Activated CD4-positive, alpha-beta T cell treated with anti-CD3 and anti-CD28 coated beads for 36 hours (primary cell): ENCODE measurements around the gene RAPGEF2. TPM values are rescaled to one million over a fixed set of nuclear protein-coding genes. Genes with fewer than 3 reads are reported as not detected.

Source experiments
- ATAC-seq: fragments of 200-7000 bp; cut with Tn5 transposase; one replicate; pipeline ENCODE4 v1.10.0; 2021; ENCODE audit warnings: mild to moderate bottlenecking, moderate library complexity
- CTCF ChIA-PET: fragments of 350-600 bp; sonication (Branson Sonifier 250); formaldehyde crosslinking; loops from one replicate; lab custom pipeline; 2021; ENCODE audit warnings: antibody characterized with exemption; lab: Charles Lee
- POLR2A ChIA-PET: fragments of 350-600 bp; sonication (Branson Sonifier 250); formaldehyde crosslinking; loops from one replicate; lab custom pipeline; 2021; ENCODE audit warnings: antibody characterized with exemption, inconsistent platforms; lab: Charles Lee
- DNase-seq: peaks from one replicate; pipeline ENCODE4 v3.0.0-alpha.2; 2020
- H3K27ac Mint-ChIP-seq: one replicate; pipeline ENCODE4 v1.8.0; 2021; ENCODE audit warnings: mixed read lengths
- H3K27me3 Mint-ChIP-seq: one replicate; pipeline ENCODE4 v1.8.0; 2021; ENCODE audit warnings: mixed read lengths
- H3K36me3 Mint-ChIP-seq: one replicate; pipeline ENCODE4 v1.8.0; 2021; ENCODE audit warnings: low read depth, mixed read lengths
- H3K4me1 Mint-ChIP-seq: one replicate; pipeline ENCODE4 v1.8.0; 2021; ENCODE audit warnings: mixed read lengths
- H3K4me3 Mint-ChIP-seq: one replicate; pipeline ENCODE4 v1.8.0; 2021; ENCODE audit warnings: mild to moderate bottlenecking, moderate library complexity, mixed read lengths
- H3K9me3 Mint-ChIP-seq: one replicate; pipeline ENCODE4 v1.8.0; 2021; ENCODE audit warnings: low read depth, mixed read lengths
- intact Hi-C, 2 experiments: fragments of 100-400 bp; cut with DNase I in 1 of 2; cut with micrococcal nuclease in 1 of 2; formaldehyde crosslinking; loops; one replicate each; pipeline versions ENCODE4 v1.14.2 to v1.15.1; 2022 to 2024; cut with DNase I, micrococcal nuclease
- total RNA-seq, 2 experiments: library from RNA; stranded (reverse); gene quantifications; one replicate each; pipeline ENCODE4 v1.2.3, GENCODE V29; 2021

Gene RAPGEF2
- total RNA-seq, 2 experiments from 2014 or later: 18.5 to 20.2 TPM

DNA sequence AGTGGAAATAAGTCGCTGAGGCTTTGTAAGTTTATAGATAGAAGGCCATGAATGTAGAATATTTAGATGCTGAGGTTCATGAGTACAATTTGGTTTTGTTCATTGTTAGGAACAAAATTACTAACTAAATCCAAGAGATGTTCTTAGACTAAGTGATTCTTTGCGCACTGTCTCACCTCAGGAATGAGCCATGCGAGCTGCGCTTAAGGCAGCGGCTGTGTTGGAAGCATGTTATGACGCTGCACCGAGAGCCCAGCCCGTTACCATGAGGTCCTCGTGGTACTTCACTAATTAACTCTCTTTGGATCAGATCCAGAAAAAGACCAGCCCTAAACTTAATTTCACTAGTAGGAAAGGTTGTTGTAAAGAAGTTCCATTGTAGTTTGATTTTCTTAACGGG lies 166.2 kb downstream of the RAPGEF2 start:
- CTCF ChIA-PET: no interaction called here
- POLR2A ChIA-PET: no interaction called here
- Mint-ChIP-seq H3K9me3 (no peaks in the 10 kb centered on the region), H3K27me3 (no peaks in the 10 kb centered on the region), H3K4me1 (peaks cover 9% of the 10 kb centered on the region), H3K36me3 (peaks cover 2% of the 10 kb centered on the region), H3K27ac (no peak overlapping the region), H3K4me3 (no peak overlapping the region)
- DNase-seq: no peak
- ATAC-seq: no peak
- intact Hi-C loops: no loop called here

DNA sequence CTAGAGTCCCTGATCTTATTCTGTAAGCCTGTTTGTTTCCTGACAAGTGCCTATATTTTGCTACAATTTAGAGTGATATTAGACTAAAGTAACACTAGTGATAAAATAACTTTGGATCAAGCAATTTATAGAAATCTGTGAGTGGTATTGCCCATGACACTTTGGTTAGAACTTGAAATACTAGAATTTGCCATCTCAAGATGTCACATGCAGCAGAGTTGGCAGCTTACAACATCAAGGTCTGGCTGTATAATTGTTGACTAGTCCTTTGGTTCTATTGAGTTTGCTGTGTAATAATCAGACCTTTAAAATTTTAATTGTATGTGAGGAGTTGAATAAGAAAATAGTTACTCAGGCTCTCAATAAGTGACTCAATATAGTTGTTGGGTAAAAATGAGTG lies 167.1 kb downstream of the RAPGEF2 start:
- ChIA-PET CTCF (interaction anchor here (0.8 to 1.0 kb wide), 2 partner anchors 75 to 78 kb away, joined by 3 read pairs; no protein-coding TSS in a partner anchor), POLR2A (no interaction called here)
- no peaks in the 10 kb centered on the region for H3K9me3 Mint-ChIP-seq
- no peaks in the 10 kb centered on the region for H3K27me3 Mint-ChIP-seq
- H3K36me3 Mint-ChIP-seq: peaks cover 2% of the 10 kb centered on the region
- DNase-seq (no peak), ATAC-seq (no peak)
- no peak overlapping the region for H3K4me3 Mint-ChIP-seq
- H3K4me1 Mint-ChIP-seq: peaks cover 9% of the 10 kb centered on the region
- intact Hi-C loops: no loop called here
- H3K27ac Mint-ChIP-seq: no peak overlapping the region

DNA sequence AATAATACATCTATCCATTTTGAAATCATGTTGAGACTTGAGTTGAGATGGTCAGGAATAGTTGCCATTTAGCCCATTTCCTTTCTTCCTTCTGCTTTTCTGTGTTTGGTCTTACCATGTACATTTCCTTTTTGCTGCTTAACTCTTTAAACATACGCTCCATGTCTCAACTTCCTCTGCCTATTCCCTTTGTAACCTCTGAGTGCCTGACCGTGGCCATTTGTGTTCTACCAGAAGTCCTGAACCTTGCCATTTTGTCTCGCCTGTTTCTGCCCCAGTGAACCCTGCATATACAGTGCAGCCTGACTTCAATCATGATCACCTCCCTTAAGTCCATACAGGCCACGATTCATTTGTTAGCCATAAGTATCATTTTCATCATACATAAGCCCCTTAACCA lies 169.0 kb downstream of the RAPGEF2 start:
- peaks cover 9% of the 10 kb centered on the region for H3K4me1 Mint-ChIP-seq
- CTCF ChIA-PET: interaction anchor here (1.0 kb wide), 1 partner anchor 29 kb away, joined by 3 read pairs; no protein-coding TSS in a partner anchor
- ATAC-seq (no peak), DNase-seq (no peak)
- H3K27me3 Mint-ChIP-seq: no peaks in the 10 kb centered on the region
- H3K4me3 Mint-ChIP-seq: no peak overlapping the region
- intact Hi-C loops: no loop called here
- peaks cover 2% of the 10 kb centered on the region for H3K9me3 Mint-ChIP-seq
- POLR2A ChIA-PET: no interaction called here
- no peak overlapping the region for H3K27ac Mint-ChIP-seq
- H3K36me3 Mint-ChIP-seq: peaks cover 3% of the 10 kb centered on the region

DNA sequence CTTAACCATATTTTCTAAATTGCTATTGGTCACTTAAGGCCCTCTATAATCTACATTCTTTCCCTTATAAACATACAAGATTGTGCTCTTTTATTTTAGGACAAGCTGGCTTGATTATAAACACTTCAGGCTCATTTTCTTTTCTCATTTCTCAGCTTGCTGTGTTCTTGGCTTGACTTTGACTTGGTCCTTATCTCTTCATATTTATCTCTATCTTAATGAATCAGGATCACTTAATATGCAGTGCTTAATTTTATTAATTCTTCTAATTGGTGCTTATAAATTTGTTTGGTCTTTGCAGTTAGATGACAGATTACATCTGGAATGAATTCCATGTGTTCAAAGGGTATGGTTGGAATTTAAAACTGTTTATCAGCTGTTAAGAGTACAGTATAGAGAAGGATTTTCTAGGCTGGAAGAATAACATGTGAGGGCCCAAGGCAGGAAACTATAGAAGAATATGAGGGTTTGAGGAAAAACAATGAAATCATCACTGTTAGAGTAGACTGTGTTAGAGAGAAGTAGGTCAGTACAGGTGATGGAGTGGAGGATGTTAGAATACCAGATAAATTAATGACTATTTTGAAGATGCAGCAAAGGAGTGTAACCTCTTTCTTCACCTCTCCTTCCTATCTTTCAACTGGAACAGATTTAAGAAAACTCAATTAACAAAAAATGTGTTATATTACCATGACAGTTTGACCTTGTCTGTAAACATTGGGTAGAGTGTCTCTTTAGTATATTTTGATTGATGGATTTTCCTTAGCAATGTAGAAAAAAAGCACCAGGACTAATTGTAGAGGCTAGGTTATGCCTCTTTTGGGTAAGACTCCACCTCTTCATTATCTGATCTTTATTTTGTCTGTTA lies 169.6 kb downstream of the RAPGEF2 start:
- ChIA-PET CTCF (no interaction called here), POLR2A (no interaction called here)
- ATAC-seq (no peak), DNase-seq (no peak)
- Mint-ChIP-seq H3K27ac (no peak overlapping the region), H3K27me3 (no peaks in the 10 kb centered on the region), H3K9me3 (peaks cover 2% of the 10 kb centered on the region), H3K36me3 (peaks cover 5% of the 10 kb centered on the region), H3K4me3 (no peak overlapping the region), H3K4me1 (peaks cover 9% of the 10 kb centered on the region)
- intact Hi-C loops: no loop called here

DNA sequence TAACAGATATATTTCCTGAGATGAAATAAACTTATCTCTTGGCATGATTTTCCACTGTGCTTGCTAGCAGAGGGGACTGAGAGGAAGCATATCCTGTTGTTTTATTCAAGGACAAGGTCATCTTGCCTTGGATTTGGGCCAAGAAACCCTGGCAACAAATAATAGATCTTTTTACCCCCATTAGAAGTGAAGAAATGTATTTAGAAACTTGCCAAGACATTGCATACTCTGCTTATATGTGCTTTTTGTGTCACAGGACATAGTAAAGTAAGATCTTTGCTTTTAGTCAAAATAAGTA lies 170.2 kb downstream of the RAPGEF2 start:
- H3K36me3 Mint-ChIP-seq: peaks cover 9% of the 10 kb centered on the region
- no peak overlapping the region for H3K27ac Mint-ChIP-seq
- DNase-seq (no peak), ATAC-seq (no peak)
- no peaks in the 10 kb centered on the region for H3K27me3 Mint-ChIP-seq
- intact Hi-C loops: no loop called here
- POLR2A ChIA-PET: no interaction called here
- H3K9me3 Mint-ChIP-seq: peaks cover 2% of the 10 kb centered on the region
- CTCF ChIA-PET: no interaction called here
- no peak overlapping the region for H3K4me3 Mint-ChIP-seq
- peaks cover 11% of the 10 kb centered on the region for H3K4me1 Mint-ChIP-seq

DNA sequence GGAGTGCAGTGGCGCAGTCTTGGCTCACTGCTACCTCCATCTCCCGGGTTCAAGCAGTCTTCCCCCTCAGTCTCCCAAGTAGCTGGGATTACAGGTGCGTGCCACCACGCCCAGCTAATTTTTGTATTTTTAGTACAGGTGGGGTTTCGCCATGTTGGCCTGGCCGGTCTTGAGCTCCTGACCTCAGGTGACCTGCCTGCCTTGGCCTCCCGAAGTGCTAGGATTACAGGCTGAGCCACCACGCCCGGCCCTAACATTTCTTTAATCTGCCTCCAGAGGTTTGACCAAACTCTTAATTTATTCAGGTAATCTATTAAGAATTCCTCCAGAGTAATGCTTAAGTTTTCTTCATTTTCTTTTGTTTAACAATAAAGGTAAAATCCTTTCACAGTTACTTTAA lies 171.0 kb downstream of the RAPGEF2 start:
- Mint-ChIP-seq H3K4me1 (peaks cover 13% of the 10 kb centered on the region), H3K36me3 (peaks cover 12% of the 10 kb centered on the region), H3K9me3 (peaks cover 2% of the 10 kb centered on the region), H3K27me3 (no peaks in the 10 kb centered on the region), H3K27ac (no peak overlapping the region), H3K4me3 (no peak overlapping the region)
- ChIA-PET CTCF (no interaction called here), POLR2A (no interaction called here)
- DNase-seq (no peak), ATAC-seq (no peak)
- intact Hi-C loops: no loop called here

DNA sequence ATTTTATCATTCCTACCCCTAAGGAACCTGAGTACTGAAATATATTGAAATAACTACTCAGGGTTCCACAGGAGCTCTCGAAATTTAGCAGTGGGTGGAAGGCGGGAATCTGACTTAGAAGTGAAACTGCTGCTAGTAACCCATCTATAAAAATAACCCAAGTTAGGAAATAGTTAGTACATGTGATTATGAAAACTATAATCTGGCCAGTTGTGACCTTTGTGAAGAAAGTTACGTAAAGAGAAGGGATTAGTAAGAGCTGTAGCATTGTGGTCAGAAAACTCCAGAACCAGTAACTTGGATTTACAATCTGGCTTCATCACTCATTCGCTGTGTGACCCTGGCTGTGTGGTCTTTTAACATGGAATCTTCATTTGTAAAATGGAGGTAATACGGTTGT lies 175.5 kb downstream of the RAPGEF2 start:
- H3K27ac Mint-ChIP-seq: no peak overlapping the region
- ATAC-seq (no peak), DNase-seq (no peak)
- CTCF ChIA-PET: interaction anchor here (0.6 to 0.7 kb wide), 2 partner anchors 39 to 102 kb away, joined by 3 read pairs; no protein-coding TSS in a partner anchor
- intact Hi-C loops: no loop called here
- POLR2A ChIA-PET: no interaction called here
- no peaks in the 10 kb centered on the region for H3K27me3 Mint-ChIP-seq
- H3K4me3 Mint-ChIP-seq: no peak overlapping the region
- H3K9me3 Mint-ChIP-seq: peaks cover 2% of the 10 kb centered on the region
- peaks cover 20% of the 10 kb centered on the region for H3K36me3 Mint-ChIP-seq
- peaks cover 4% of the 10 kb centered on the region for H3K4me1 Mint-ChIP-seq

DNA sequence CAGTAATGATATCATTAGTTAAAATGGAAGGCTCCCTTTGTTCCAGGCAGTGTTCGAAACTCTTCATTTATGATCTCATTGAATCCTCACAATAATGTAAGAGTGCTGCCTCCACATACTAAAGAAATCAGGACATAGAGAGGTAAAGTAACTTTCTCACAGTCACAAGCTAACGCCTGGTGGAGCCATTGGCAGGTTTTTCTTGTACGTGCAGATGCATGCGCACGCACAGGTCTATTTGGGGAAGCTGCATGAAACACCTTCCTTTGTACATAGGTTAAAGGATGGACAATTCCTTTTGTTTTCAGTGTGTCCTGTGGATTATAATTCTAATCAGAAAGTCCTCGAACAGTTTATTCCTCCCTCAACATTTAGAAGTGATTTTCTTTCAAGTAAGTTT lies 176.2 kb downstream of the RAPGEF2 start:
- DNase-seq (no peak), ATAC-seq (no peak)
- intact Hi-C loops: no loop called here
- ChIA-PET POLR2A (no interaction called here), CTCF (interaction anchor here (0.6 kb wide), 1 partner anchor 39 kb away, joined by 3 read pairs; no protein-coding TSS in a partner anchor)
- peaks cover 20% of the 10 kb centered on the region for H3K36me3 Mint-ChIP-seq
- H3K27ac Mint-ChIP-seq: no peak overlapping the region
- H3K27me3 Mint-ChIP-seq: no peaks in the 10 kb centered on the region
- peaks cover 4% of the 10 kb centered on the region for H3K4me1 Mint-ChIP-seq
- H3K4me3 Mint-ChIP-seq: no peak overlapping the region
- H3K9me3 Mint-ChIP-seq: peaks cover 2% of the 10 kb centered on the region

DNA sequence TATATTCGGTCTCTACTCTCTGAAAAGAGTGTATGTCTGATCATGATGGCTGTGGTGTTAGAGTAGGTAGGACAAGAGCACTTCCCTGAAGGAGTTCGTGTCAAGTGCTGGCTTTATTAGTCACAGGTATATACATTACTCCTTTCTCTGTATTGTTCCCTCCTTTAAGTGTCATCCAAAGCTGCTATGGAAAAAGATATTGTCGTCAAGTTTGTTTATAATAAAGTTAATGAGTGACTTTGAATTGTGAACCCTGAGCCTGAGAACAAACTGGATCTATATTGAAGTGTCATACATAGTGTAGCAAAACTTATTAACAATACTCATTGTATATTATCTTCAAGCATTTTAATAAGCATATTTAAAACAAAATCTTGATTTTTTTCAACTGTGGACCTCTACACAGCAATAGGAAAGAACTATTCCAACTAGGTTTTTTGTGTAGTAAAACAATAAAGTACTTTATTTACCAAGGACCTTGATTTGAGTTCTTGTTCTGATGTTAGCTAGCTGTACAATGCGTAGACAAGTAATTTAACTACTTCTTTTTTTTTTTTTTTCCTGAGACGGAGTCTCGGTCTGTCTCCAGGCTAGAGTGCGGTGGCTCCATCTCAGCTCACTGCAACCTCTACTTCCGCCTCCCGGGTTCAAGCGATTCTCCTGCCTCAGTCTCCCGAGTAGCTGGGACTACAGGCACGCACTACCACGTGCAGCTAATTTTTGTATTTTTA lies 177.7 kb downstream of the RAPGEF2 start:
- H3K27me3 Mint-ChIP-seq: no peaks in the 10 kb centered on the region
- H3K4me3 Mint-ChIP-seq: no peak overlapping the region
- ChIA-PET CTCF (no interaction called here), POLR2A (interaction anchor here (0.6 kb wide), 1 partner anchor 947 kb away, joined by 8 read pairs; no protein-coding TSS in a partner anchor)
- ATAC-seq (no peak), DNase-seq (no peak)
- H3K36me3 Mint-ChIP-seq: peaks cover 20% of the 10 kb centered on the region
- H3K9me3 Mint-ChIP-seq: peaks cover 2% of the 10 kb centered on the region
- H3K4me1 Mint-ChIP-seq: peaks cover 4% of the 10 kb centered on the region
- H3K27ac Mint-ChIP-seq: no peak overlapping the region
- intact Hi-C loops: no loop called here

DNA sequence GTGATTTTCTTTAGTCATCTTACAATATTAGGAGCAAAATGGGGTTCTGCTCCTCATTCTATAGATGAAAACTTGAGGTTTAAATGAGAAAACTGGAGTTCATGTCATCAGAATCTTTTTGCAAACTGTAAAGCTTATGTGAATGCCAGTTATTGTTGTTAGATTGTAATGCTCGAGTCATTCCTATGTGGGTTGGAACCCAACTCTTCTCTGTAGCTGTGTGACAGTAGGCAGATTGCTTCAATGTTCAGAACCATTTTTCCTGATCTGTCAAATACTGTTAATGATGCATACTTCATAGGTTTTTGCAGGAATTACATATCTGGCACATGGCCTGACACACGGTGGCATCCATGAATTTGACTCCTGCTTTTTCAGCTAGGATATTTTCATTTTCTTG lies 178.9 kb downstream of the RAPGEF2 start:
- Mint-ChIP-seq H3K9me3 (no peaks in the 10 kb centered on the region), H3K27me3 (no peaks in the 10 kb centered on the region), H3K4me3 (no peak overlapping the region), H3K27ac (no peak overlapping the region), H3K36me3 (peaks cover 20% of the 10 kb centered on the region), H3K4me1 (peaks cover 4% of the 10 kb centered on the region)
- no peak for ATAC-seq
- POLR2A ChIA-PET: no interaction called here
- intact Hi-C loops: no loop called here
- CTCF ChIA-PET: interaction anchor here (0.9 to 1.6 kb wide), 2 partner anchors 10 to 79 kb away, joined by 3 to 6 read pairs; no protein-coding TSS in a partner anchor
- DNase-seq: no peak

DNA sequence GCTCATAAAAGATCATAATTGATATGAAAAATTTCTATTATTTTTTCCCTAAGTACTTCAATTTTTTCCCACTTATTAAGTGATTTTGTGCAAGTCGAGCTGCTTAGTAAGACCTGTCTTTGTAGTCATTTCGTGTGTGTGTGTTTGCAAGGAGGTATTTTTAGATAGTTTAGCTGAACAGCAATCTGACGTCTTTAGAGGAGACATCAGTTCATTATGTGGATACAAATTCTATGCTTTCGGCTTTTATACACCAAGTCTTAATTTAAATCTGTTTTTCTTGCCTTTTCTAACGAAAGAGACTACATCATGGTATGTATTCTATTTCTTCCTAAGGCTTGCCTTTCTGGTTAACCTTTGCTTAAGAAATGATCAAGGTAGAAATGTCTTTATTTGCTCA lies 179.4 kb downstream of the RAPGEF2 start:
- ATAC-seq: no peak
- no peak for DNase-seq
- peaks cover 20% of the 10 kb centered on the region for H3K36me3 Mint-ChIP-seq
- ChIA-PET CTCF (interaction anchor here (0.9 to 1.6 kb wide), 2 partner anchors 9 to 79 kb away, joined by 3 to 6 read pairs; no protein-coding TSS in a partner anchor), POLR2A (no interaction called here)
- no peaks in the 10 kb centered on the region for H3K9me3 Mint-ChIP-seq
- H3K4me1 Mint-ChIP-seq: peaks cover 4% of the 10 kb centered on the region
- H3K27me3 Mint-ChIP-seq: no peaks in the 10 kb centered on the region
- intact Hi-C loops: no loop called here
- H3K27ac Mint-ChIP-seq: no peak overlapping the region
- no peak overlapping the region for H3K4me3 Mint-ChIP-seq
